GM03348 (cell line): Measurements from ENCODE around the gene SMAD2.
A peak's percentile ranks its signal among the peaks of the same experiment; 100 is the strongest.
"Not testable (repeated sequence)": the region's sequence is repeated elsewhere in the genome, so short reads cannot be mapped to it uniquely, and the experiment has no call there.

ENCODE experiments used
- DNase-seq: peaks from one replicate; pipeline ENCODE4 v3.0.0; 2012; ENCODE audit warnings: low spot score

The SMAD2 gene

GRCh38 chr18:47930199-47930930, at the start of gene SMAD2:
TSS of gene SMAD2 (minus strand) at chr18:47930659. CDS start at chr18:47896756, 33,903 bp downstream.
- peak; percentile 95 for DNase-seq

GRCh38 chr18:47979611-47980200, 49.2 kb upstream of the SMAD2 start:
- DNase-seq: no peak

GRCh38 chr18:47978603-47979002, 48.1 kb upstream of the SMAD2 start:
- DNase-seq: no peak

GRCh38 chr18:47978141-47978540, 47.7 kb upstream of the SMAD2 start:
- DNase-seq: no peak

- no peak for DNase-seq
These were observed 45.2 kb upstream of the SMAD2 start for GRCh38 chr18:47975701-47976100.

GRCh38 chr18:47975105-47975504, 44.6 kb upstream of the SMAD2 start:
- no peak for DNase-seq

- no peak for DNase-seq
These were observed 40.4 kb upstream of the SMAD2 start for GRCh38 chr18:47970664-47971531.

GRCh38 chr18:47969816-47970215, 39.4 kb upstream of the SMAD2 start:
- no peak for DNase-seq

- peak; percentile 25 for DNase-seq
These were observed 38.3 kb upstream of the SMAD2 start for GRCh38 chr18:47968721-47969120.

GRCh38 chr18:47968006-47968676, 37.7 kb upstream of the SMAD2 start:
- DNase-seq: no peak

GRCh38 chr18:47964053-47964452, 33.6 kb upstream of the SMAD2 start:
- DNase-seq: no peak

GRCh38 chr18:47961003-47961402, 30.5 kb upstream of the SMAD2 start:
- DNase-seq: not testable (repeated sequence)

GRCh38 chr18:47953471-47953931, 23.0 kb upstream of the SMAD2 start:
- DNase-seq: peak; percentile 52

- no peak for DNase-seq
These were observed 20.1 kb upstream of the SMAD2 start for GRCh38 chr18:47950511-47950910.

- DNase-seq: no peak
These were observed 18.7 kb upstream of the SMAD2 start for GRCh38 chr18:47949202-47949601.

- DNase-seq: no peak
These were observed 16.4 kb upstream of the SMAD2 start for GRCh38 chr18:47946889-47947288.

GRCh38 chr18:47944972-47945852, 14.8 kb upstream of the SMAD2 start:
- DNase-seq: no peak

GRCh38 chr18:47936952-47937351, 6.5 kb upstream of the SMAD2 start:
- no peak for DNase-seq

- DNase-seq: no peak
These were observed 5.0 kb upstream of the SMAD2 start for GRCh38 chr18:47935321-47936055.

GRCh38 chr18:47932603-47933002, 2.1 kb upstream of the SMAD2 start:
- no peak for DNase-seq
